Activated CD8-positive, alpha-beta memory T cell treated with anti-CD3 and anti-CD28 coated beads, Interleukin-2, amount 50 U/mL, for 4 hours (primary cell): Measurements from ENCODE around the gene RIMBP3C.
"Not testable (repeated sequence)": the region's sequence is repeated elsewhere in the genome, so short reads cannot be mapped to it uniquely, and the experiment has no call there.

Experiments used
- DNase-seq: peaks from one replicate; pipeline ENCODE4 v3.0.0-alpha.2; 2020

RIMBP3C gene

GRCh38 chr22:21526705-21527500 is 24.4 kb downstream of the RIMBP3C start:
- not testable (repeated sequence) for DNase-seq

DNA sequence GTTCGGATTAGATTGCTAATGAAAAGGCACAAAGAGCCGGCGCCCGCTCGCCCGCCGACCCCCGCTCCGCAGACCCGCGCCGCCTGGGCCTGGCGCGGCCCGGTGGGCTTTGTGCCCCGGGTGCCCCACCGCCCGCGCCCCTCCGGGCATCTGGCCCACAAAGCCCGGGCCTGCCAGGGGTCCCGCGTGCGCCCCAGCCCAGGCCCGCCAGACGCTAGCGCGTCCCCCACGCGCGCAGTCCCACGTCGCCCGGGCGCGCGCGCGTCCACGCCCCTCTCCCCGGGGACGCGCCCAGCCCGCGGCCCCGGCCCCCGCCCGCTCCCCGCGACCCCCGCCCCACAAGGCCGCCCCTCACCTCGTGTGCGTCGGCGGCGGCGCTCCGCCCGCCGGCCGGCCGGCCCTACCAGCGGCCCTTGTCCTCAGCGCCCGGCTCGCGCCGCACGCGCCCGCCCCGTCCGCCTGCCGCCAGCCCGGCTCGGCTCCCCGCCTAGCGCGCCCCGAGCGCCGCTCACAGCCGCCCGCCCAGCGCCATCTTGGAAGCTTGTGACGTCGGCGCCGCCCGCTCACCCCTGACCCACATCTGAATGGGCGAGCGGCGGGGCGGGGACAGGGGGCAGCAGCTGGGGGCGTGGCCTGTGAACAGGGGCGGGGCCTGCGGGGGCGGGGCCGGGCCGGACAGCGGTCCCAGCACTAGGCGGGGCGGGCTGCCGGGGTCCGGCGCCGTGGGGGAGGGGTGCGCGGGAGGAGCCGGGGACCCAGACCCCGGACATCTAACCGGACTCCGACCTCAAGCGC is 34.1 kb downstream of the RIMBP3C start:
- DNase-seq = peak; percentile 58

DNA sequence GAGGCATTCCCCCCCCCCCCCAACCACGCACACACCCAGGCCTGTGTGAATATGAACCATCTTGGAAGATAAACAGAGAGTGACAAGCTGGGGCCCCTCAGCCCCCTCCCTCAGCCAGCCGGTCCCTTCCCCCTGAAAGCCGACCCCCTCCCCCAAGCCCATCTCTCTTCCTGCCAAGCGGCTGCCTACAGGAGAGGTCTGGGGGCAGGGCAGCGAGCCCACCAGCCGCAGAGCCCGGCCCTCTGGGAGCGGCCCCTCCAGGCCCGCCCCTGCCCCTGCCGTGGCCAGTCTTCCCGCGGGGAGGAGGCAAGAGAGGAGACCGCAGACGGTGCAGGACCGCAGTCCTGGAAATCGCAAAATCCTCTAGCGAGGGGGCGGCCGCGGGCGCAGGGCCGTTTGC is 34.7 kb downstream of the RIMBP3C start:
- DNase-seq = not testable (repeated sequence)

DNA sequence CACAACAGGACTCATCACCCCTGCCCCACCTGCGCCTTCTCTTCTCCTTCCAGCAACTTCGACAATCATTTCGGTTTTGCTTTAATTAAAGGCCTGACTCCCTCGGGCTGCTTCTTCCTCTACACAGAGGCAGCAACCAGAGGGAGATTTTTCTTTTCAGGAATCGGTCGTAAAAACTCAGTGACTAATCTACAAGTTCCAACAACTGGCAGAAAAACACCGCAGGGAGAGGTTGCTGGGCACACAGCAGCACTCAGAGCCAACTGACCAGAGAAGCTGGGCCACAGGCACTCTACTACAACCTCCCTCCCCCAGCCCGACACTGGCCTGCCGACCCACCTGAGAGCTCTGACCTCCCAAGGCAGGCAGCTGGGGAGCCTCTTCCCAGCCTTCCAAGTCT is 36.0 kb downstream of the RIMBP3C start:
- not testable (repeated sequence) for DNase-seq

- DNase-seq = not testable (repeated sequence)
Measured at GRCh38 chr22:21514117-21514516, 37.1 kb downstream of the RIMBP3C start.

- DNase-seq = not testable (repeated sequence)
Measured at GRCh38 chr22:21512022-21512421, 39.2 kb downstream of the RIMBP3C start.

DNA sequence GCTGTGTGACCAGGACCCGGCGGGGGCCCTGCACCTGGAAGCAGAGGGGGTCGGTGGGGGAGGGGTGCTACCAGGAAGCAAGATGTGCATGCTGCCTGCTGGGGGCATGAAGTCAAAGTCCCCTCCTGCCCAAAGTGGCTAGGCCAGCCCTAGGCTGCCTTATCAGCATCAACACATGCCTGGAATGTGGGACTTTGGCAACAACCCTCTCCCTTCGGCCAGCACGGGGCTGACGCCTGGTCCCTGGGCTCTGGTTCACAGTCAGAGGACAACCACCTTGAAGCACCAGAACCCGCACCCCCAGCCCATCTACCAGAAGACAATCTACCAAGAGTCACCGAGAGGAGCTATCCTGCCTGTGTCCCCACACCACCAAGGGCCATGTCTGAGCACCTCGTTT is 40.9 kb downstream of the RIMBP3C start:
- DNase-seq = not testable (repeated sequence)

DNA sequence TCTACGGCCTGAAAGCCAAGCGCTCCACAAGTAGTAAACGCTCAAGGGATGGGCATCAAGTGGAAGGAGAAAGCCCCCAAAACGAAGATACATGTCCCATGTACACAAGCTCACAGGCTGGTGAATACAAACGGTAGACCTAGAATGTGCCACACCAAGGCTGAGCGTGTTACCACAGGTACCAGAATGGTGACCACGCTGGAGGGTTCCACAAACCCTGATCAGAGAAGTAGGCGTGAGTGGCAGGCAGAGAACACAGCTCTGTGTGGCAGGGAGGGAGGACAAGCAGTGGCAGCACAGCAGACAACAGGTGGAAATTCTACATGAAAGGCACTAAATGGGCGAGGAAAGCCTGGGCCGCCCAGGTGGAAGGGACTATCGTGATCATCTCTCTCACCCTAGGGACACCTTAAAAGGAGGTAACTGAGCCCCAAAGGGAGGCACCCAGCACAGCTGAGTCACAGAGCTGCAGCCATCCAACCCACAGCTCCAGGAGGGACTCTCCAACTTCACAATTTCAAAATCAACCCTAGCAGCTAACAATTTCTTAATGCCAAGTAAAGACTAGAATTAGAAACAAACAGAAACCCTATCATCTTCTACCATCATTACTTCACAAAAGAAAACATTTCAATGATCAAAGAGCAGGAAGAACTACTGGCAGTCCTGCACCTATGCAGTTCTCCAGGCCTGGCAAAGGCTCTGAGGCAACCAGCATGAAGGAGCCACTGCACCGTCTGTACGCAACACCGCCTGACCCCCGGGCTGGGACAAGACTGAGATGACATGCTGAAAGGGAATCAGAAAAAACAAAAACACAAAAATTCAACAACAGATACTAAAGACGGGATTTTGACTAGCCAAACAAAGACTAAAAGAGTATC is 51.4 kb downstream of the RIMBP3C start:
- DNase-seq = not testable (repeated sequence)

DNA sequence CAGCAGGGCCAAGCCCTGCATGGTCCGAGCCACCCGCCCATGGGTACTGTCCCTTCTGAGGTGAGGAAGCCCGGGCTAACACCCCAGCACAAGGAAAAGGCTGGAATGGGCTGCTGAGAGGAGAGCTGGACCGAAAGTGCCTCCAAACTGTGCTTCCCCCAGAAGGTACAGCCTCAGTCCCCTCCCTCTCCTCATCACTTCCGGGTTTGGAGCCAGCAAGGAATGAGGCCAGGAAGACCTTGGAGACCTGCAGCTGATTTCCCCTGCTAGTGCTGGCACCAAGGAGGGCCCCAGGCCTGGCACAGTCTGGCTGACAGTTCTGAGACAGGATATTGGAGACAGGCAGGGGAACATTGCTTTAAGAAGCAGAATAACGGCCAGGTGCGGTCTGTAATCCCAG is 52.8 kb downstream of the RIMBP3C start:
- not testable (repeated sequence) for DNase-seq

DNA sequence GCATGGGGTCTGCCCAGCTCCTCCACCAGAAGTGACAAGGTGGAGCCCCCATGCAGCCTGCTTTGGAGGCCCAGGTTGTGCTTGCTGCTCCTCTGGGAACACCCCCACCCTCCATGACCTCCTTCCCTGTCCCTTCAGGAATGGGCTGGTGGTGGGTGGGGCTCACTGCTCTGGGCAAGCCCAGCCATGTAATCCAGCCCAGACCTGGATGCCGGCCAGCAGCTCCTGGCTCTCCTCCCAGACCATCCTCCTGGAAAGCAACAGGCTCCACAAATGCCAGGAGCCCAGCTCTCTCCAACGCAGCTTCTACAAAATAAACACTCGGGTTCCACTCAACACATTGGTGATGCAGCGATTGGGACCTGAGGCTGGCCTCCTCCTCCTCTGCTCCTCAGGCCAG is 53.3 kb downstream of the RIMBP3C start:
- not testable (repeated sequence) for DNase-seq
